ENCODE data around the gene SAG. TPM values are rescaled to one million over a fixed set of nuclear protein-coding genes. Genes with fewer than 3 reads are reported as not detected.

SAG gene
- total and polyA plus RNA-seq, 2 experiments from 2014 or later = not detected

DNA sequence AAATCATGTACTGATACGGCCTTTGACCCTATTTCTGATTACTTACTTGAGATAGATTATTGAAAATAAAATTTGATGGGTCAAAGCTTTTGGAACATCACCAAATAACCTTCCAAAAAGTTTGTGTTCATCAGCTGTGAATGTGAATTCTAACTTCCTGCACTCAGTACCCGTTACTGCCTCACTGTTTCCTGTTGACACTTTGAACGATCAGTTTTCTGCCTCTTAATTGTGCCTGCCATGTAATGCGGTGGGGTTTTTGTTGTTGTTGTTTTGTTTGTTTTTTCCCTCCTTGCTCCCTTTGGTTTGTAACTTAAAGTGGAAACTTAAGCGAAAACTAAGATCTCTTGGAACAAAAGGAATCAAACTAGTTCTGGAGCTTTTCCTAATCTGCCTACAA, 37.2 kb upstream of the SAG start (continued):
- TF ChIP-seq, protein P1, sequence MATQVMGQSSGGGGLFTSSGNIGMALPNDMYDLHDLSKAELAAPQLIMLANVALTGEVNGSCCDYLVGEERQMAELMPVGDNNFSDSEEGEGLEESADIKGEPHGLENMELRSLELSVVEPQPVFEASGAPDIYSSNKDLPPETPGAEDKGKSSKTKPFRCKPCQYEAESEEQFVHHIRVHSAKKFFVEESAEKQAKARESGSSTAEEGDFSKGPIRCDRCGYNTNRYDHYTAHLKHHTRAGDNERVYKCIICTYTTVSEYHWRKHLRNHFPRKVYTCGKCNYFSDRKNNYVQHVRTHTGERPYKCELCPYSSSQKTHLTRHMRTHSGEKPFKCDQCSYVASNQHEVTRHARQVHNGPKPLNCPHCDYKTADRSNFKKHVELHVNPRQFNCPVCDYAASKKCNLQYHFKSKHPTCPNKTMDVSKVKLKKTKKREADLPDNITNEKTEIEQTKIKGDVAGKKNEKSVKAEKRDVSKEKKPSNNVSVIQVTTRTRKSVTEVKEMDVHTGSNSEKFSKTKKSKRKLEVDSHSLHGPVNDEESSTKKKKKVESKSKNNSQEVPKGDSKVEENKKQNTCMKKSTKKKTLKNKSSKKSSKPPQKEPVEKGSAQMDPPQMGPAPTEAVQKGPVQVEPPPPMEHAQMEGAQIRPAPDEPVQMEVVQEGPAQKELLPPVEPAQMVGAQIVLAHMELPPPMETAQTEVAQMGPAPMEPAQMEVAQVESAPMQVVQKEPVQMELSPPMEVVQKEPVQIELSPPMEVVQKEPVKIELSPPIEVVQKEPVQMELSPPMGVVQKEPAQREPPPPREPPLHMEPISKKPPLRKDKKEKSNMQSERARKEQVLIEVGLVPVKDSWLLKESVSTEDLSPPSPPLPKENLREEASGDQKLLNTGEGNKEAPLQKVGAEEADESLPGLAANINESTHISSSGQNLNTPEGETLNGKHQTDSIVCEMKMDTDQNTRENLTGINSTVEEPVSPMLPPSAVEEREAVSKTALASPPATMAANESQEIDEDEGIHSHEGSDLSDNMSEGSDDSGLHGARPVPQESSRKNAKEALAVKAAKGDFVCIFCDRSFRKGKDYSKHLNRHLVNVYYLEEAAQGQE (IDR thresholded peaks at IDR 0.05; ENCODE audit: unreplicated experiment) = no peak
- TF ChIP-seq, protein P2, sequence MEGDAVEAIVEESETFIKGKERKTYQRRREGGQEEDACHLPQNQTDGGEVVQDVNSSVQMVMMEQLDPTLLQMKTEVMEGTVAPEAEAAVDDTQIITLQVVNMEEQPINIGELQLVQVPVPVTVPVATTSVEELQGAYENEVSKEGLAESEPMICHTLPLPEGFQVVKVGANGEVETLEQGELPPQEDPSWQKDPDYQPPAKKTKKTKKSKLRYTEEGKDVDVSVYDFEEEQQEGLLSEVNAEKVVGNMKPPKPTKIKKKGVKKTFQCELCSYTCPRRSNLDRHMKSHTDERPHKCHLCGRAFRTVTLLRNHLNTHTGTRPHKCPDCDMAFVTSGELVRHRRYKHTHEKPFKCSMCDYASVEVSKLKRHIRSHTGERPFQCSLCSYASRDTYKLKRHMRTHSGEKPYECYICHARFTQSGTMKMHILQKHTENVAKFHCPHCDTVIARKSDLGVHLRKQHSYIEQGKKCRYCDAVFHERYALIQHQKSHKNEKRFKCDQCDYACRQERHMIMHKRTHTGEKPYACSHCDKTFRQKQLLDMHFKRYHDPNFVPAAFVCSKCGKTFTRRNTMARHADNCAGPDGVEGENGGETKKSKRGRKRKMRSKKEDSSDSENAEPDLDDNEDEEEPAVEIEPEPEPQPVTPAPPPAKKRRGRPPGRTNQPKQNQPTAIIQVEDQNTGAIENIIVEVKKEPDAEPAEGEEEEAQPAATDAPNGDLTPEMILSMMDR (conservative IDR thresholded peaks at IDR 0.05; ENCODE audit: low read depth in 2 of 2) = no peak
- no peak for TF ChIP-seq ZNF331 (CRISPR knock-in tag; IDR thresholded peaks at IDR 0.05; ENCODE audit: low read depth)
- TF ChIP-seq EZH2phosphoT487 (IDR thresholded peaks at IDR 0.05; ENCODE audit: unreplicated experiment) = no peak
- no peak for TF ChIP-seq ZNF462 (CRISPR knock-in tag; IDR thresholded peaks at IDR 0.05)
